VCaP (cell line): Measurements from ENCODE around the gene PIEZO2.

Experiments used
- H3K27ac ChIP-seq: fragments of 450-650 bp; 2 replicates; pipeline ENCODE4 v1.5.1; 2017
- TF ChIP-seq, protein P1 (sequence below): fragments of 450-650 bp; conservative IDR thresholded peaks from 2 replicates; pipeline ENCODE4 v1.5.1; 2017; ENCODE audit warnings: mild to moderate bottlenecking, moderate library complexity

PIEZO2 gene

GRCh38 chr18:11025671-11026070, 123.7 kb downstream of the PIEZO2 start:
- TF ChIP-seq, protein P1, sequence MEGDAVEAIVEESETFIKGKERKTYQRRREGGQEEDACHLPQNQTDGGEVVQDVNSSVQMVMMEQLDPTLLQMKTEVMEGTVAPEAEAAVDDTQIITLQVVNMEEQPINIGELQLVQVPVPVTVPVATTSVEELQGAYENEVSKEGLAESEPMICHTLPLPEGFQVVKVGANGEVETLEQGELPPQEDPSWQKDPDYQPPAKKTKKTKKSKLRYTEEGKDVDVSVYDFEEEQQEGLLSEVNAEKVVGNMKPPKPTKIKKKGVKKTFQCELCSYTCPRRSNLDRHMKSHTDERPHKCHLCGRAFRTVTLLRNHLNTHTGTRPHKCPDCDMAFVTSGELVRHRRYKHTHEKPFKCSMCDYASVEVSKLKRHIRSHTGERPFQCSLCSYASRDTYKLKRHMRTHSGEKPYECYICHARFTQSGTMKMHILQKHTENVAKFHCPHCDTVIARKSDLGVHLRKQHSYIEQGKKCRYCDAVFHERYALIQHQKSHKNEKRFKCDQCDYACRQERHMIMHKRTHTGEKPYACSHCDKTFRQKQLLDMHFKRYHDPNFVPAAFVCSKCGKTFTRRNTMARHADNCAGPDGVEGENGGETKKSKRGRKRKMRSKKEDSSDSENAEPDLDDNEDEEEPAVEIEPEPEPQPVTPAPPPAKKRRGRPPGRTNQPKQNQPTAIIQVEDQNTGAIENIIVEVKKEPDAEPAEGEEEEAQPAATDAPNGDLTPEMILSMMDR: no peak

GRCh38 chr18:11024928-11025669, 124.3 kb downstream of the PIEZO2 start:
- TF ChIP-seq, protein P1: no peak

More at GRCh38 chr18:11025671-11026070, 123.7 kb downstream of the PIEZO2 start:
- no peak overlapping the region for H3K27ac ChIP-seq

GRCh38 chr18:11021477-11021876, 127.9 kb downstream of the PIEZO2 start:
- TF ChIP-seq, protein P1: no peak
- H3K27ac ChIP-seq: no peak overlapping the region

More at GRCh38 chr18:11024928-11025669, 124.3 kb downstream of the PIEZO2 start:
- no peak overlapping the region for H3K27ac ChIP-seq

DNA sequence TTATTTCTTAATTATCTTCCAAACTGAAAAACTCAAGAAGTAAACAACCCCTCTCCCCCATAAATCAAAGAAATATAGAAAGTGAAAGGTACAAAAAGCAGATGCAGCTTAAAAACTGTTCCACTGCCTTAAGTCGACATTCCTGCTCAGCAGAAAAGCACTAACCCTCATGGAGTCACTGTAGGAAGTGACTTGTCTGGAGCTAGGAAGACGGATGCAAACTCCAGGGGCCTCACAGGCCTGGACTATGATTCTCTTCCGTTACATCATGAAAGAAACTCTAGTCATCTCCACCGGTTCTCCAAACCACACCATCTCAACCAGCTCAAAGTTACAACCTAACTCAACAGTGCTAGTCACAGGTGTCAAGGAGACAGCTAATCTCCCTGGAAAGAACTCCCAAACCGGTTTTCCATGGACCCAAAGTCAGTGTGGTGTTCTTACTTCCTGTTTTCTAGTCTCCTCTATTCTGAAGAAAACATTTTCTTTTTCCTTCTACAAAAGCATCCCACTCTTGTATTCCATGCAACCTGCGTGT, 128.4 kb downstream of the PIEZO2 start:
- TF ChIP-seq, protein P1: no peak
- no peak overlapping the region for H3K27ac ChIP-seq

DNA sequence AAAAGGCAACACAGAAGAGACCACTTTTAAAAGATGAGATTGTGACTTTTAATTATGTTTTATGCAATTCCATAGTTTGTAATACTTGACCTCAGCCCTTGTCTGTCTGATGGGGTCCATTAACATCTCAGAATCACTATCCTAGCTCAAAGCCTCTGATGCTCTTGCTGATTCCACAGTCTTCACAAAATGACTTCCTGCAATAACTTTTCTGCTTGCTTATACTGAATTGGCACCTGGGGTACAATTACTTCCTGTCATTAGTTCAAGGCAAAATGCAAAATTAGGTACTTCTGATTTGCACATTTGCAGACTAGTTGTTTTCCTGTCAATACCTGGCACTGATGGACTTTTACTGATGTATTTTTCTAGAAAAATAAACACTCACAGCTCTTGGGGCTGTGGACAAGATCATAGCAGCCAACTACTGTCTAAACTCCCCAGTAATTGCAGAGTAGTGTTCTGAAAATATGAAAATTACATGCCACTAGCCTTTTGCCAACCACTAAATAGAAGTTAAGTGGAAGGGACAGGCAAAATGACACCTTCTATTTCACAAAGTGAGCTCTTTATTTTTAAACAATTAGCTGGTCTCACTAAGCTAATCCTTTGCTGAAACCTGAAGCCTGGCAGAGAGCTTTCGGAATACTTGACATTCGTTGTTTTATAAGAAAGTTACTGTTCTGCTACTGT, 129.1 kb downstream of the PIEZO2 start:
- TF ChIP-seq, protein P1: no peak
- H3K27ac ChIP-seq: no peak overlapping the region

- TF ChIP-seq, protein P1: no peak
- H3K27ac ChIP-seq: no peak overlapping the region
Measured at GRCh38 chr18:11019295-11020105, 129.9 kb downstream of the PIEZO2 start.

DNA sequence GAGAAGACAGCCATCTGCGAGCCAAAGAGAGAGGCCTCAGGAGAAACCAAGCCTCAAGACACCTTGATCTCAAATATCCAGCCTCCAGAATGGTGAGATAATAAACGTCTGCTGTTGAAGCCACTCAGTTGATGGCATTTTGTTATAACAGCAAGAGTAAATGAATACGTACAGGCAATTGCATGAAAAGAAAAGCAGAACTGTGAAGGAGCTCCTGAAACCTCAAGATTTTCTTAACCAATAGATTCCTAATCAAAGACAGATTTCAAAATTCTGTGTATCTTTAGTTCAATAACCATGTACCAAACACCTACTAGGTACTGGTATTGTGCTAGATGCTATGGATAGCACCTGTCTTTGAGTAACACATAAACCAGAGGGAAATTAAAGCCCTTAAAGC, 139.5 kb downstream of the PIEZO2 start:
- TF ChIP-seq, protein P1: no peak
- no peak overlapping the region for H3K27ac ChIP-seq
